NCI-H2196 treated with DMSO at 0.1 percent for 48 hours (cell line): Measurements from ENCODE around the gene ADPGK.
"Not testable (repeated sequence)": the region's sequence is repeated elsewhere in the genome, so short reads cannot be mapped to it uniquely, and the experiment has no call there.

Experiments
- DNase-seq: peaks from one replicate; lab custom pipeline; 2025; ENCODE audit not compliant: unreplicated experiment; lab: John Stamatoyannopoulos, UW

Gene ADPGK

DNA sequence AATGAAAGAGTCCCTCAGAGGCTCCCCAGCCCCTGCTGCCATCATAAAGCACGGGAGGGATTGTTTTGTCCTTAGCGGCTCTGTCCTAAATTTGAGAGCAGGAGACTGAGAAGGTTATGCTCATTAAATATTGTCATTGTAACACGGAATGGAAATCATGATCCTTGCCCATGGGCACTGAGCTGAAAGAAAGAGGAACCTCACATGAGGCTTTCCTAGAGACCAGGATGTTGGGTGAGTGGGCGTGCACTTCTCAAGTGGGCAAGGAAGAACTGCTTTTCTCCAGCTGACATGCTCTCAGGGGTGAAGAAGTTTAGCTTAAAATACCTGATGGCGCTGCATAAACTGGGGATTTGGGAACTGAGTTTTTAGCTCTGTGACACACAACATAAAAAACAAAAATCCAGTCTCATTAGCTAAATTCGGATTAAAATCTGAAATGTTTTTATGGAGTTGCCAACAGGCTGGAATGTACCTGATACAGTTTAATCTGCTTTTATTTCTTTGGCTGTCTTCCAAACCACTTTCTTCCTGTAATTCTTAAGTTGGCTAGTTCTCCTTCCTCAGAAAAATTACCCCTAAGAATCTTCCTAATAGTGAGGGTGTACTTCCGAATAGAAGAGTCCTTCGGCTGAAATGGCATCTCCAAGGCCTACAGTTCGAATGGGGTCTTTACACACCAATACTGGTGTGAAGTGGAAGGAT is 31.7 kb downstream of the ADPGK start:
- no peak for DNase-seq

DNA sequence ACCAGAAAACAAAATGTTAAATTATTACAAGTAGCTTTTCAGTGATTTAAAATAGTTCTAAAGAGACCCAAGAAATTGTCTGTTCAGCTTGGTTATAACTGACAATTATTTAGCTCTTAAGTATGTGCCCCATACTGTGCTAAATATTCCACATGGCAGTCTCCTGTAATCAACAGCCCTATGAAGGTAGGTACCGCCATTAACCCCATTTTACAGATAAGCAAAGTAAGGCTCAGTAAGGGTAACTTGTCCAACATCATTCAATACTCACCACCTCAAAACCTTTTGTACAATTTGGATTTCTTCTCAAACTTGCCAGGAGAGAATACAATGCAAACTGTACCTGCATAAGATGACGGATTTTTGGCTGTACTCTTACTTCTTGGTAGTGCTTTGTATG is 33.9 kb downstream of the ADPGK start:
- DNase-seq: no peak

DNA sequence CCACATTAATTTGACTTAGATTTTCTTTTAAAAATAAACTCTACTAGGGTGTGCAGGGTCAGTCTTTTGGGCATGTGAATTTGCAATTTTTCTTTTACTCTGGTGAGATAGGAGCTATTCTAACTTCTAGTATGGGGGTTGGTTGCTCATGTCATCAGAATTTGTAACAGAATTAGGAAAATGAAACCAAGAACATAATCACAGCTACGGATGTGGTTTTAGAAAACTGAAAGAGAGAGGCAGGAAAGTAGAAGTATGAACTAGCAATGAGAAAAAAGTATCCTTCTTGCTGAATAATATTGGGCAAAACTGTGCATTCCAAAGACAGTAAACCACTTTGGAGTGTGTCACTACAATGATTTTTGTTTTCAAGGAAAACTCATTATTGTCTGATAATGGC is 43.3 kb downstream of the ADPGK start:
- DNase-seq: no peak

DNA sequence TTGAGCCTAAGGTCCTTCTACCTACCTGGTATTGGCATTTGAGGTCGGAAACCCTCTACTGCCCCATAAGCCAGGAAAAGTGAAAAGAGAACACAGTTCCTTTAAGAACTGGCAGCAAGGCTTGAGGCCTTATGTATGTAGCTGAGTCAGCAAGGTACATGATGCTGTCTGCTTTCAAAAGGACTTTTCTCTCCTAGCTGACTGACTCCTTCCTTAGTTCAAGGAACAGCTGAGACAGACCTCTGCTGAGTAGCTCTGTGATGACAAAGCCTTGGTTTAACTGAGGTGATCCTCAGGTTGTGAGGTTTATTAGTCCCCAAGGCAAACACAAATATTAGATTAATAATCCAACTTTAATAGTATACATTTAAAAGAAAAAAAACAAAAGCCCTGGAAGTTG is 45.8 kb downstream of the ADPGK start:
- no peak for DNase-seq

DNA sequence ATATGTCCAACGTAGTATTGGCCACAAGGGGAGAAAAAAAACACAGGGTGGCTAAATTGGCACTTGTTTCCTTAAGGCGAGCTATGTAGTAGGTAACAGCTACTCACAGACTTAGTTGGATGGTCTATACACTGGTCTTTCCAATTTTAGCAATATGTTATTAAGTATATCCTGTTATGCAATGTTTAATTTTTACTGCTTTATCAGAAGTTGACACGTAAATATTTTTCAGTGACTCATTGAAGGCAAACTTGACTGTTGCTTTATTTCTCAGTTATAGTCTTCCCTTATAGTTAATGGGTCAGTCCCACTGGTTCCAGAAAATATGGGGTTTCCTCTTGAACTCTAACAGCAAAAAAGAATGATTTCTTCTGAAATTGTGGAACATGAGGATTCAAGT is 46.5 kb downstream of the ADPGK start:
- no peak for DNase-seq

DNA sequence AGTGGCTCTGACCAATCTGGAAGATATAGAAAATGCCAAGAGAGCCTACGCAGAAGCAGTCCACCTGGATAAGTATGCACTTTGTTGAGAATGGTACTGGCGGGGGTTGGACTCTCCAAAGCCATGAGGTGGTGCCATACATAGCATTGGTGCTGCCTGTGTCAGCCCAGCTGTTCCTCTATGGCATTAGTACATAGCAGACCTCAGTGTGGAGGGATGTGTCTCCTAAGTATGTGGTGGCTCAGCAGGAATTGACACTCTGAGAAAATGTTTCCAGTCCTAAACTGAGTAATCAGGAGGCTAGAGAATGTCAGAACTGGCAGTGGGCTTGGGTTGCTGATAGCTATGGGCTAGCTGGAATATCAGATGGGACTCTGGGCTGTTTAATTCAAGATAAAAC is 48.4 kb downstream of the ADPGK start:
- no peak for DNase-seq

DNA sequence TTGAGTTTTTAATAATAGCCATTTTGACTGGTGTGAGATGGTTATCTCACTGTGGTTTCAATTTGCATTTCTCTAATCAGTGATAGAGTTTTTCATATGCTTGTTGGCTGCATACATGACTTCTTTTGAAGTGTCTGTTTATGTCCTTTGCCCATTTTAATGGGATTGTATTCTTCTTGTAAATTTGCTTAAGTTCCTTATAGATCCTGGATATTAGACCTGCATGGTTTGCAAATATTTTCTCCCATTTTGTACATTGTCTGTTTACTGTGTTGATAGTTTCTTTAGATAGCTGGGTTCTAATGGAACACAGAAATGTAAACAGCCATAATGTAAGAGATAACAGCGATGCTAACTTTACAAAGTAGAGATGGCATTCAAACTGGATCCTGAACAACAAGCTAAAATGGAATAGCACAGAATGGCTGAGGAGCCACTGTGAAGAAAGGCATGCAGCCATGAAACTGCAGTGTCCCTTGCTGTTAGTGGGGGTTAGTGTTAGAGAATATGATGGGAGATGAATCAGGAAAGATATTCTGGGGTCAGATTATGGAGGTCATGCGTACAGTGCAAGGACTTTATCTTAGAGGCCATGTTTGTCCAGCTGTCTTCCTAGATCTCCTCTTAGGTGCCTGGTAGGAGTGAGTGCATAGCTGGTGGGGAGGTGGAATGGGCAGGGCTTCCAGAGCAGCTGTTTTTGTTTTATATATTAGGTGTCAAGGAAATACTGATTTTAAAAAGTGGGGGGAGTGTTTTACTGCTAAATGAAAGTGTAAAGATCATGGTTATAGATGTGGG is 49.4 kb downstream of the ADPGK start:
- DNase-seq: no peak

DNA sequence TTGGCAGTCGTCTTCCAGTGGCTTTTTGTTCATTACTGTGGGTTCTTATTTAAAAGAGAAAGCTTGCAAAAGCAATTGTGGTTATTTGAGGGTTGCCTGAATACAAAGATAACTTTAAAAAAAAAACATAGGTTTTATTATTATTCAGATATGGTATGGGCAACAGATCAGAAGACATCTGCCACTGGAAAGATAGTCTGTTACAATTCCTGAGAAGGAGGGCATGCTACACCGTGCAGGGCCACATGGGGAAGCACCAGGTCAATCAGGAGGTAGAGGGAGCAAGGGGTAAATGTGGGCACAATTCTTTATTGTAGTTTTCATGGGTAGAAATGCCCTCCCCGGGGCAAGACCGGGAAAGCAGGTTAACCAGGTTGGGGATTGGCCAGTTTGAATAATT is 51.0 kb downstream of the ADPGK start:
- no peak for DNase-seq

DNA sequence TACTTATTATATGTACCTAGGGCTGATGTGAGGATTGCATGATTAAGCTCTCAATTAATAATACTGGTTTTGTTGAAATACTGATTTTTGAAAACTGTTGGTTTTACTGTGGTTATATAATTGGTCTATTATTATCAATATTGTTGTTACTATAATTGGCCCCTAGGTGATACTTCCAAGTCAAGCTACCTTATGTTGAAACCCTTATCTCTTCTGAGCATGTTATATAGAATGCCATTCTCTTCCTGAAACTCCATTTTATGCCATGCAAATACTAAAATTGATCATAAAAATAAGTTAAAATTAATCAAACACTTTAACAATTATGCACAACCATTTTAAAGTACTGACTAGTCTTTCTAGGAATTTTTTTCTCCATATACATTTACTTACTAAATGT is 51.5 kb downstream of the ADPGK start:
- DNase-seq: no peak

DNA sequence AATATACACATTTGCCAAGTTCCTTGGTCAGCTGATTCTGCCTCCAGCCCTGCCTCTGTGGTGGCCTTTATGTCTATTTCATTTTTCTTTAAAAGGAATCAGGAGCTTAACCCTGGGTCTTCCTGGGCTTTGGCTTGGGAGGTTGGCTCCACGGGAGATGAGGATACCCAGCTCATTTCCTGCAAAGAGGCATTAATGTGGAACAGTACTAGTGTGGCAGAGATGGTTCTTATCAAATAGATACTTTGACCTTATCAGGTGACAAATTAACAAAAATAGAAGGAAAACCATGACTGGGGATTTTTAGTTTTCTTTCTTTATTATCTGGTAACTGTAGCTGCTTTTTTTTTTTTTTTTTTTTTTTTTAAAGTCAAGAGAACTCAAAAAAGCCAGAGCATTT is 54.7 kb downstream of the ADPGK start:
- no peak for DNase-seq

DNA sequence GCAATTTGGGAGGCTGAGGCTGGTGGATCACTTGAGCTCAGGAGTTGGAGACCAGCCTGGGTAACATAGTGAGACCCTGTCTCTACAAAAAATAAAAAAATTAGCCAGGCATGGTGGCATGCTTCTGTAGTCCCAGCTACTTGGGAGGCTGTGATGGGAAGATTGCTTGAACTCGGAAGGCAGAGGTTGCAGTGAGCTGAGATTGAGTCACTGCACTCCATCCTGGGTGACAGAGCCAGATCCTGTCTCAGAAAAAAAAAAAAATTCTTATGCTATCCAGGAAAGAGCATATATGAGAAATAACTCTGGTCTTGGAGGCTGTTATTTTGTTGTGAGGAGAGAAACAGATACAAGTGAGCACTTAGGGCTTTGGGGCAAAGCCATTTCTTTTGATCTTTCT is 55.3 kb downstream of the ADPGK start:
- DNase-seq: not testable (repeated sequence)

DNA sequence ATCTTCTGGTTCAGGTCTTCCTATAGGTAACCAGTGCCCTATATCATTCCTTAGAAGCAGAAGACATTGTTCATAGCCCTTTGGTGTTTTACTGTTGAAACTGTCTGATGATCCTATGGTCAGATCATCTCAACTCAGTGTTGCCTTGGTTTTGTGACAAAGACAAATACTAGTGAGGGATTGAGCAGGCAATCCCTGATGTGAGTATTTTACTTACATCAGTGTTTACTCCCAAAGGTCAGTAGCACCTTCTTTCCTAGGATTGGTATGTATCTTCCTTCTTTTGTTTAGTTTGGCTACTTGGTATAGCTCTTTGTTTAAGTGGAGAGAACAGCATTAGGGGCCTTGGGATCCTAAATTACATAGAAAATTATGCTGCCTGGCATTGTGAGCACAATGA is 56.4 kb downstream of the ADPGK start:
- no peak for DNase-seq

DNA sequence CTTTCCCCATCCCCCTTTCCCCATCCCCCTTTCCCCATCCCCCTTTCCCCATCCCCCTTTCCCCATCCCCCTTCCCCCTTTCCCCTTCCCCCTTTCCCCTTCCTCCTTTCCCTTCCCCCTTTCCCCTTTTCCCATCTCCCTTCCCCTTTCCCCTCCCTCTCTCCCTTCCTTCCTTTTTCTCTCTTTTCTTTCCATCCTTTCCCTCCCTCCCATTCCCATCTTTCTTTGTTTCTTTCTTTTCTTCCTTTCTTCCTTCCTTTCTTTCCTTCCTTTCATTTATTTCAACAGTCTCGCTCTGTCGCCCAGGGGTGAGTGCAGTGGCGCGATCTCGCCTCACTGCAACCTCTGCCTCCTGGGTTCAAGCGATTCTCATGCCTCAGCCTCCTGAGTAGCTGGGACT is 57.7 kb downstream of the ADPGK start:
- not testable (repeated sequence) for DNase-seq

DNA sequence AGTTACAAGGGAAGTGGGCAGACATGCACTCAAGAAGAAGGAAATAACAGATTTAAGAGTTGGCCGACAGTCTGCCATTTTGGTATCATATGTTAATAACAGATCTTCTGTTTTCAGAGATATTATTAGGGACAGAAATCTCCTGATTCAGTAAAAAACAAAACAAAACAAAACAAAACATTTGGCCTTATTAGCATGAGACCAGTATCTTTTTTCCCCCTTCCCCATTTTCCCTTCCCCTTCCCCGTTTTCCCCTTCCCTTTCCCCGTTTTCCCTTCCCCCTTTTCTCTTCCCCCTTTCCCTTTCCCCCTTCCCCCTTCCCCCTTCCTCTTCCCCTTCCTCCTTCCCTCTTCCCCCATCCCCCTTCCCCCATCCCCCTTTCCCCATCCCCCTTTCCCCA is 58.1 kb downstream of the ADPGK start:
- DNase-seq: no peak

DNA sequence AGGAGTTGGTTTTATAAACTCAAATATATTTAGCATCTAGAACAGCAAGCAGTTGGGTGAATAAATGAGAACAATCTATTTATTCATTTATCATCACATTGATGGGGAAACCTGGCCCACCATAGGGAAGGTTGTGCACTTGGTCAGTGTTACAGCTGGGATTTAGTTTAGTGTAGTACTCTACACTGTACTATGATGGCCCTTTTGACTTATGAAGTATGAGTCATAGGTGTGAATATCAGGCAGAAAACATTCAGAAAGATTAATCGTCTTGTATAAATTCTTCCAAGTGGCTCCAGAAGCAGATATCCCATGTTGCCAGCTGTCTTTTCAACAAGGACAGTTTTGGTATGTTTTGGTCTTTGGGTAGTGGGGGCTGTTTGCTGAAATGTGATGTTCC is 59.5 kb downstream of the ADPGK start:
- DNase-seq: no peak

DNA sequence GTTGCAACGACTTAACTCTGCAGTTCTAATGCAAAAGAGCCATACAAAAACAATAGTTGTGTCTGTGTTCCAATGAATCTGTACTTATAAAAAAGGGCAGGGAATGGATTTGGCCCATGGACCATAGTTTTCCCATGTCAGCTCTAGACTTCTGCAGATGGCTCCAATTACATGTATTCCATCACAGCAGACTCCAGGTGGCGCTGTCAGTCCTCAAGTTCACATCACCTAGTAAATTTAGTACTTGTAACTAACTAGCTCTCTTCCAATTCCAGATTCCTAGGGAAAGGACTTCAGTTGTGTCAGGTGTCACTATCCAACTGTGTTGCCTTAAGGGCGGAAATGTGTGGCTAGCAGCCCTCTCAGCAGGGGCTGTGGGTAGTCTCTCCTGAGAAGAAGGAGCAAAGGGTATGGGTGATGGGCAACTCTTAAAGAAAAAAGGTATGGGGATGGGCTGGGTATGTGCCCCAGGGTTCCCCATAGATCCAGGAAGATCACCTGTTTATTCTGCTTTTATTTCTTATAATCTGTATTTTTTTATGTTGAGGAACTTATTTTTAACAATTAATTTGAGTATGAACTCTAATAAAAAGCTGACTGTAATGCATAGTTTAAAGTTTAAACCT is 61.4 kb downstream of the ADPGK start:
- peak; percentile 21 for DNase-seq

DNA sequence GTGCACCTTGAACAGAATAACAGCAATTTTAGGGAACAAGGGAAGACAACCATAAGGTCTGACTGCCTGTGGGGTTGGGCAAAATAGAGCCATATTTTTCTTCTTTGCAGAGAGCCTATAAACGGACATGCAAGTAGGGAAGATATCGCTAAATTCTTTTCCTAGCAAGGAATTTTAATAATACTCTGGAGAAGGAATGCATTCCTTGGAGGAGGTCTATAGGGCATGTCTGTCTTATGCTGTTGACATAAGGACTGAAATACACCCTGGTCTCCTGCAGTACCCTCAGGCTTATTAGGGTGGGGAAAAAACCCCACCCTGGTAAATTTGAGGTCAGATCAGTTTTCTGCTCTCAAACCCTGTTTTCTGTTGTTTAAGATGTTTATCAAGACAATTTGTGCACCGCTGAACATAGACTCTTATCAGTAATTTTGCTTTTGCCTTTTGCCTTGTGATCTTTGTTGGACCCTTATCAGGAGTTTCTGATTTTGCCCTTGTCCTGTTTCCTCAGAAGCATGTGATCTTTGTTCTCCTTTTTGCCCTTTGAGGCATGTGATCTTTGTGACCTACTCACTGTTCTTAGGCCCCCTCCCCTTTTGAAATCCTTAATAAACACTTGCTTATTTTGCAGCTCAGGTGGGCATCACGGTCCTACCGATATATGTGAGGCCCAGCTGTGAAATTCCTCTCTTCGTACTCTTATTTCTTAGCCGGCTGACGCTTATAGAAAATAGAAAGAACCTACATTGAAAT is 74.8 kb downstream of the ADPGK start:
- DNase-seq: not testable (repeated sequence)

DNA sequence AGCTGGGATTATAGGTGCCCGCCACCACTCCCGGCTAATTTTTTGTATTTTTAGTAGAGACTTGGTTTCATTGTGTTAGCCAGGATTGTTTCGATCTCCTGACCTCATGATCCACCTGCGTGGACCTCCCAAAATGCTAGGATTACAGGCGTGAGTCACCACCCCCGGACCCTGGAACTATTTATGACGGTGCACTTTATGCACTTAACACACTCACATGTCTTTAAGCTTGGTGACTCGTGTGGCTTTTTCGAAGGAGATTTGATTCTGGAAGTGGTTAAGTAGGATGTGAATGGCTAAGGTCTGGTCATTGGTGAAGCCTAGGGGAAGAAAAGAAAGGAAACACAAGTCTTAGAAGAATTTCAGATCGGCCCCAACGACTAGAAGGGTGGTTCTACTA is 77.3 kb downstream of the ADPGK start:
- DNase-seq: no peak
